ENCODE measurements around the gene SLC51B. TPM values are rescaled to one million over a fixed set of nuclear protein-coding genes. Genes with fewer than 3 reads are reported as not detected.

Gene SLC51B
- total and polyA plus RNA-seq, 9 of the 15 experiments (the other 6 are each of a cell fraction or from before 2014, with no cell fraction given): not detected

DNA sequence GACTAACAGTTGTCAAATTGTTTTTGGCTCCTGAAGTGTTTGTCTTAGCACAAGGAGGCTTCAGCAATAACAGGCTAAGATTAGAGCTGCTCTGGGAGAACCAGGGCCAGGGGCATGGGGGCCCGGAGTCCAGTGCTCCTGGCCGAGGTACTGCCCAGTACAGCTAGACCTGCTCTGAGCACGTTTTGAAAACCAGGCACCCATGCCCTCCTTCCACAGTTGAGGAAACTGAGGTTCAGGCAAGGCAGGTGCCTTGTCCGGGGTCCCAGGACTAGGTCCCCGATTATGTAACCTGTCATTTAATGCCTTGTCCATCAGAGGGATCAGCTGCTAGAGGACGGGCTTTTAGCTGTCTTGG is 50.5 kb downstream of the SLC51B start:
- intact Hi-C loops (cut with micrococcal nuclease) (no loop called here), in situ Hi-C loops (cut with MboI) (no loop called here)
- H3K9me1 ChIP-seq (ENCODE audit: control insufficient read depth, insufficient read depth, low read length): no peaks in the 10 kb centered on the region
- FAIRE-seq: no peak
- no peak for DNase-seq (ENCODE audit: extremely low read depth in 1 of 4, low spot score in 3 of 4)
- WGBS (ENCODE audit: insufficient coverage, low coverage, missing lambda C conversion rate): 12% methylated on average over 6 of the region's 6 CpGs
- ATAC-seq: no peak
- TF ChIP-seq, protein P1, sequence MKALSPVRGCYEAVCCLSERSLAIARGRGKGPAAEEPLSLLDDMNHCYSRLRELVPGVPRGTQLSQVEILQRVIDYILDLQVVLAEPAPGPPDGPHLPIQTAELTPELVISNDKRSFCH (CRISPR knock-in tag; IDR thresholded peaks at IDR 0.05): no peak
- TF ChIP-seq, protein P1 (tag; IDR thresholded peaks at IDR 0.05): no peak
- TF ChIP-seq ZNF41 (CRISPR knock-in tag; conservative IDR thresholded peaks at IDR 0.05) (no peak), ZNF134 (CRISPR knock-in tag; conservative IDR thresholded peaks at IDR 0.05) (no peak), ZNF695 (CRISPR knock-in tag; IDR thresholded peaks at IDR 0.05) (no peak), SMARCA4 (IDR thresholded peaks at IDR 0.05) (no peak), TCF7 (IDR thresholded peaks at IDR 0.05; ENCODE audit: borderline replicate concordance) (no peak), ZNF431 (CRISPR knock-in tag; IDR thresholded peaks at IDR 0.05) (no peak), ZNF551 (CRISPR knock-in tag; IDR thresholded peaks at IDR 0.05) (no peak), ZNF165 (CRISPR knock-in tag; IDR thresholded peaks at IDR 0.05; ENCODE audit: borderline replicate concordance) (no peak), POLR2H (tag; IDR thresholded peaks at IDR 0.05; ENCODE audit: low read depth) (no peak), YY1 (IDR thresholded peaks at IDR 0.05; ENCODE audit: borderline replicate concordance in 1 of 3, control insufficient read depth in 1 of 3, extremely low read depth in 1 of 3, insufficient read depth in 3 of 3, insufficient read length in 1 of 3, insufficient replicate concordance in 2 of 3, low read depth in 1 of 3, low read length in 2 of 3) (no peak)
- TF ChIP-seq, protein P2, sequence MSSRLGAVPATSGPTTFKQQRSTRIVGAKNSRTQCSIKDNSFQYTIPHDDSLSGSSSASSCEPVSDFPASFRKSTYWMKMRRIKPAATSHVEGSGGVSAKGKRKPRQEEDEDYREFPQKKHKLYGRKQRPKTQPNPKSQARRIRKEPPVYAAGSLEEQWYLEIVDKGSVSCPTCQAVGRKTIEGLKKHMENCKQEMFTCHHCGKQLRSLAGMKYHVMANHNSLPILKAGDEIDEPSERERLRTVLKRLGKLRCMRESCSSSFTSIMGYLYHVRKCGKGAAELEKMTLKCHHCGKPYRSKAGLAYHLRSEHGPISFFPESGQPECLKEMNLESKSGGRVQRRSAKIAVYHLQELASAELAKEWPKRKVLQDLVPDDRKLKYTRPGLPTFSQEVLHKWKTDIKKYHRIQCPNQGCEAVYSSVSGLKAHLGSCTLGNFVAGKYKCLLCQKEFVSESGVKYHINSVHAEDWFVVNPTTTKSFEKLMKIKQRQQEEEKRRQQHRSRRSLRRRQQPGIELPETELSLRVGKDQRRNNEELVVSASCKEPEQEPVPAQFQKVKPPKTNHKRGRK (tag; IDR thresholded peaks at IDR 0.05): no peak
- TF ChIP-seq, protein P3, sequence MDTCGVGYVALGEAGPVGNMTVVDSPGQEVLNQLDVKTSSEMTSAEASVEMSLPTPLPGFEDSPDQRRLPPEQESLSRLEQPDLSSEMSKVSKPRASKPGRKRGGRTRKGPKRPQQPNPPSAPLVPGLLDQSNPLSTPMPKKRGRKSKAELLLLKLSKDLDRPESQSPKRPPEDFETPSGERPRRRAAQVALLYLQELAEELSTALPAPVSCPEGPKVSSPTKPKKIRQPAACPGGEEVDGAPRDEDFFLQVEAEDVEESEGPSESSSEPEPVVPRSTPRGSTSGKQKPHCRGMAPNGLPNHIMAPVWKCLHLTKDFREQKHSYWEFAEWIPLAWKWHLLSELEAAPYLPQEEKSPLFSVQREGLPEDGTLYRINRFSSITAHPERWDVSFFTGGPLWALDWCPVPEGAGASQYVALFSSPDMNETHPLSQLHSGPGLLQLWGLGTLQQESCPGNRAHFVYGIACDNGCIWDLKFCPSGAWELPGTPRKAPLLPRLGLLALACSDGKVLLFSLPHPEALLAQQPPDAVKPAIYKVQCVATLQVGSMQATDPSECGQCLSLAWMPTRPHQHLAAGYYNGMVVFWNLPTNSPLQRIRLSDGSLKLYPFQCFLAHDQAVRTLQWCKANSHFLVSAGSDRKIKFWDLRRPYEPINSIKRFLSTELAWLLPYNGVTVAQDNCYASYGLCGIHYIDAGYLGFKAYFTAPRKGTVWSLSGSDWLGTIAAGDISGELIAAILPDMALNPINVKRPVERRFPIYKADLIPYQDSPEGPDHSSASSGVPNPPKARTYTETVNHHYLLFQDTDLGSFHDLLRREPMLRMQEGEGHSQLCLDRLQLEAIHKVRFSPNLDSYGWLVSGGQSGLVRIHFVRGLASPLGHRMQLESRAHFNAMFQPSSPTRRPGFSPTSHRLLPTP (IDR thresholded peaks at IDR 0.05; ENCODE audit: borderline replicate concordance, extremely low read depth, insufficient read length): no peak
- no peak overlapping the region for H3K27ac ChIP-seq (ENCODE audit: extremely low read depth, low read depth, low read length)
- H3K9me3 ChIP-seq (replicated peaks; ENCODE audit: control insufficient read depth, insufficient read depth, low read depth, low read length): no peaks in the 10 kb centered on the region
- no peak overlapping the region for H3K4me2 ChIP-seq (ENCODE audit: insufficient read depth, low read length)
- H2AFZ ChIP-seq (ENCODE audit: low read depth, low read length): no peak overlapping the region
- H3K27me3 ChIP-seq (ENCODE audit: control insufficient read depth in 2 of 2, insufficient read depth in 2 of 2, low read length in 2 of 2): no peaks in the 10 kb centered on the region; a peak in 1 of 5 replicates
- ChIA-PET CTCF (ENCODE audit: low intra/inter-chr PET ratio) (no interaction called here), POLR2A (interaction anchor here (1.2 to 1.4 kb wide), 2 partner anchors 9 to 209 kb away, joined by 3 to 4 read pairs; partner anchors contain the start of gene RNU5B-1)
- H4K20me1 ChIP-seq (replicated peaks; ENCODE audit: control insufficient read depth, insufficient read depth, low read length): no peaks in the 10 kb centered on the region
- H3K4me3 ChIP-seq: no peak overlapping the region
- H3K36me3 ChIP-seq (ENCODE audit: control insufficient read depth, insufficient read depth, low read length): peaks cover 15% of the 10 kb centered on the region; the same call in 2 of the 3 replicates
- no TSS peak for BruUV-seq (replicated peaks)
- H3K79me2 ChIP-seq (ENCODE audit: control insufficient read depth, insufficient read depth, low read length): no peaks in the 10 kb centered on the region
- H3K4me1 ChIP-seq (replicated peaks in 1 of 2; ENCODE audit: control insufficient read depth in 2 of 2, insufficient read depth in 2 of 2, low read length in 2 of 2): peaks cover 0 to 5% of the 10 kb centered on the region in 2 experiments; a peak in 1 of 5 replicates
- no peak overlapping the region for H3K9ac ChIP-seq (ENCODE audit: insufficient read depth in 1 of 2, low read depth in 2 of 2, low read length in 2 of 2)
